ENCODE results near the gene TRMT10C. TPM values are rescaled to one million over a fixed set of nuclear protein-coding genes. Genes with fewer than 3 reads are reported as not detected.

The TRMT10C gene
- total RNA-seq, result 10 to 100 TPM; 23.3 to 24.8 TPM
- polyA plus RNA-seq, result 10 to 100 TPM; 35.5 to 47.8 TPM

DNA sequence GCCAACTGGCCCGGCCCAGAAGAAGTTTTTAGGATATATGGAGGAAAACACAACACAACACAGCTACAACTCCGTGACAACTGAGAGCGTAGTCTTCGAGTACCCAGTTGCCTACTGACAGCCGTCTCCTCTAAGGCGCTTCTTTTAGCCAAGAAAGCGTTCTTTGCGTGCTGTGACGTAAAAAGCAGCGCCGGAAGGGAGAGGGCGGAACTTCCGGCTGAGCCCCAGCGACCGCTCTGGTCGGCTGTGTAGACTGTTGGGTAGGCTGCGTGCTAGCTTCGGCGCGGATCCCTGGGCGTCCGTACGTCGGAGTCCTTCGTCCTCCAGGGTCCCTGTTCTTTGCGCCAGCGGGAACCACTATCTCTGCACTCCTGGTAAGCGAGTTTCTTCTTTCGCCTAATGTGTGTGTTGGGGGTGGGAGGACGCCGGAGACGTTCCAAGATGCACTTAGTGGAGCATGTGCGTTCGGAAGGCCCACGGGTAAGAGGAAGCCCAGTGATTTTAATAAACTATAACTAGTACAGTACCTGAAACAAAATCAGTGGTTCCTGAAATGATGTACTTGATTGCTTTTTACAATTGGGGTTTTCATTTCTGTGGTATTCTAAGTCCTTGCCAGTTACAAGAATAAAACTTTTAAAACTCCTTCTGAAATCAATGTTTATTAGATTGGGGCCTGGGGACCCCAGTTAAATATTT lies at the start of gene TRMT10C:
TRMT10C (plus strand) TSS at position 239 of the 699 bp plus-strand sequence. CDS start 2,914 bp downstream, outside the sequence.
- ChIA-PET CTCF (ENCODE audit: partially characterized antibody) (interaction anchor here (0.8 to 1.8 kb wide), 5 partner anchors 9 to 180 kb away, joined by 3 to 7 read pairs (median 3); partner anchors contain the start of genes PCNP and SENP7), POLR2A (ENCODE audit: partially characterized antibody) (interaction anchor here (0.9 to 4.7 kb wide), 14 partner anchors 9 to 217 kb away, joined by 4 to 56 read pairs (median 8); partner anchors contain the start of genes NXPE3, PCNP, SENP7 and ZBTB11)
- intact Hi-C loops (cut with micrococcal nuclease), result loop anchor here (1.0 kb wide), 2 partner anchors 13 to 48 kb away; partner anchors contain the start of genes PCNP and SENP7
- H3K4me3 ChIP-seq (ENCODE audit: low read length in 2 of 2), result peak within 1 kb of the TSS; percentile 95 to 100
- peaks cover 4% of the 10 kb centered on the region in 2 donors for H3K27me3 Mint-ChIP-seq
- DNase-seq, result peak; percentile 91 to 95 (median 93)
- H3K9me3 Mint-ChIP-seq, result no peaks in the 10 kb centered on the region
- peaks cover 18% of the 10 kb centered on the region for H3K36me3 ChIP-seq (ENCODE audit: insufficient read depth, low read length)
- H3K36me3 Mint-ChIP-seq, result peaks cover 27 to 43% of the 10 kb centered on the region in 2 donors
- H3K4me1 ChIP-seq (ENCODE audit: insufficient read depth, low read length), result peaks cover 22% of the 10 kb centered on the region
- H3K4me3 Mint-ChIP-seq, result peak within 1 kb of the TSS; percentile 97 to 100 (median 99)
- peak within 1 kb of the TSS; percentile 79 for H3K27ac ChIP-seq (ENCODE audit: low read depth, low read length)
- no peaks in the 10 kb centered on the region for H3K9me3 ChIP-seq (ENCODE audit: control insufficient read depth in 1 of 2, low read length in 2 of 2)
- H3K4me1 Mint-ChIP-seq, result peaks cover 13 to 41% (median 30%) of the 10 kb centered on the region in 4 donors
- H3K27me3 ChIP-seq (ENCODE audit: insufficient read depth, low read length), result no peaks in the 10 kb centered on the region
- peak within 1 kb of the TSS; percentile 95 to 99 (median 99) for H3K27ac Mint-ChIP-seq

- Mint-ChIP-seq H3K9me3 (peaks cover 0 to 3% (median 0%) of the 10 kb centered on the region in 8 donors), H3K27me3 (peaks cover 1 to 2% of the 10 kb centered on the region in 2 donors), H3K4me1 (peaks cover 26 to 72% (median 50%) of the 10 kb centered on the region in 4 donors), H3K36me3 (peaks cover 13 to 23% of the 10 kb centered on the region in 2 donors), H3K4me3 (peak overlapping the region; percentile 98 to 100 (median 99)), H3K27ac (peak overlapping the region; percentile 98 to 100 (median 99))
- ChIA-PET POLR2A (ENCODE audit: partially characterized antibody) (interaction anchor here (0.7 to 6.2 kb wide), 26 partner anchors 9 to 337 kb away, joined by 3 to 49 read pairs (median 4); partner anchors contain the start of genes NFKBIZ, PCNP and TRMT10C), CTCF (ENCODE audit: partially characterized antibody) (interaction anchor here (0.7 to 2.5 kb wide), 6 partner anchors 9 to 167 kb away, joined by 3 to 20 read pairs (median 4); no protein-coding TSS in a partner anchor)
- H3K27ac ChIP-seq (ENCODE audit: low read depth, low read length), result peak overlapping the region; percentile 84
- H3K4me1 ChIP-seq (ENCODE audit: insufficient read depth, low read length), result peaks cover 51% of the 10 kb centered on the region
- no peak for DNase-seq
- no peaks in the 10 kb centered on the region for H3K36me3 ChIP-seq (ENCODE audit: insufficient read depth, low read length)
- no peaks in the 10 kb centered on the region for H3K27me3 ChIP-seq (ENCODE audit: insufficient read depth, low read length)
- intact Hi-C loops (cut with micrococcal nuclease), result loop anchor here (2.0 kb wide), 1 partner anchor 18 kb away; no protein-coding TSS in a partner anchor
- H3K9me3 ChIP-seq (ENCODE audit: control insufficient read depth in 1 of 2, low read length in 2 of 2), result no peaks in the 10 kb centered on the region
- H3K4me3 ChIP-seq (ENCODE audit: low read length in 2 of 2), result peak overlapping the region; percentile 83 to 88
Measured at GRCh38 chr3:101512396-101512645, 49.3 kb upstream of the TRMT10C start.

DNA sequence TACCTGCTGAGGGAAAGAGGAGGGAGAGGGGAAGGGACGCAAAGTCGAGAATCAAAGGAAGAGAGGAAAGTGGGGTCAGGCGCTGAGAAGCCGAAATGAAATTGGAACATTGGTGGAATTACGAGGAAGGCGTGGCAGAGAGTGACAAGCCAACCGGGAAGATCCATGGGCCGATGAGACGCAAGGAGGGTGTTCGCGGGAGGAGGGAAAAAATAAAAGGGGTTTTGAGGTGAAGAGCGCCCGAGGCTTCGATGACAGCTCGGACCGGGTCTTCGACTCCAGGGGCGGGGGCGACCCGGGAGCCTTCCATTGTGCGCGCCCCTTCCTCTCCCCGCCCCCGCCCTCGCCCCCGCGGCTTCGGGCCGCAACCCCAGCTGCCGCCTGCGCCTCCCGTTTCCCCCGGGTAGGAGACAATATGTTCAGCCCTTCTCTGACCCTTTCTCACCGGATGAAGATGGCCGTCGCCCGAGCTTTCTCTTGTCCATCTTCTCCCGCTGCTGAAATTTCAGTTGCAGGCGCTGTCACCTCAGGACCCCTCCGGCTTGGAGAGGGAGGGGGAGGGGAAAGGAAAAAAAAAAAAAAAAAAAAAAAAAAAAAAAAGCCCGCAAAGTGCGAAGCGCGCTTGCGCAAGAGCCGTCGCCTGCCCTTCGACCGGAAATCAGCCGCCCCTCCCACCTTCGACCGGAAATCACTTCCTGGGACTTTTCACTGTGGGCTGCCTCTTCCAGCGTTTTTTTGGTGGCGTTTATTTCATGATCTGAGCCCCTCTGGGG lies 48.8 kb upstream of the TRMT10C start, which contains the start of gene SENP7:
SENP7 (minus strand) TSS at position 567 of the 773 bp plus-strand sequence; CDS start at position 485, 82 bp downstream.
- DNase-seq, result peak; percentile 75 to 81 (median 77)
- ChIA-PET POLR2A (ENCODE audit: partially characterized antibody) (interaction anchor here (0.7 to 6.2 kb wide), 27 partner anchors 9 to 337 kb away, joined by 3 to 49 read pairs (median 4); partner anchors contain the start of genes NFKBIZ, PCNP and TRMT10C), CTCF (ENCODE audit: partially characterized antibody) (interaction anchor here (0.7 to 2.5 kb wide), 11 partner anchors 9 to 168 kb away, joined by 3 to 20 read pairs (median 3); partner anchors contain the start of genes PCNP and TRMT10C)
- Mint-ChIP-seq H3K9me3 (peaks cover 0 to 3% (median 0%) of the 10 kb centered on the region in 8 donors), H3K4me1 (peaks cover 24 to 73% (median 51%) of the 10 kb centered on the region in 4 donors), H3K27ac (peak within 1 kb of the TSS; percentile 98 to 100 (median 99)), H3K27me3 (peaks cover 1 to 2% of the 10 kb centered on the region in 2 donors), H3K36me3 (peaks cover 11 to 22% of the 10 kb centered on the region in 2 donors), H3K4me3 (peak within 1 kb of the TSS; percentile 98 to 100 (median 99))
- Histone ChIP-seq H3K9me3 (ENCODE audit: control insufficient read depth in 1 of 2, low read length in 2 of 2) (no peaks in the 10 kb centered on the region), H3K4me3 (ENCODE audit: low read length in 2 of 2) (peak within 1 kb of the TSS; percentile 83 to 88), H3K4me1 (ENCODE audit: insufficient read depth, low read length) (peaks cover 54% of the 10 kb centered on the region), H3K36me3 (ENCODE audit: insufficient read depth, low read length) (no peaks in the 10 kb centered on the region), H3K27ac (ENCODE audit: low read depth, low read length) (peak within 1 kb of the TSS; percentile 84), H3K27me3 (ENCODE audit: insufficient read depth, low read length) (no peaks in the 10 kb centered on the region)
- intact Hi-C loops (cut with micrococcal nuclease), result loop anchor here (1.0 to 2.0 kb wide), 5 partner anchors 8 to 61 kb away; partner anchors contain the start of genes PCNP and TRMT10C

GRCh38 chr3:101513419-101513986 lies 48.2 kb upstream of the TRMT10C start:
- Mint-ChIP-seq H3K27ac (peak overlapping the region; percentile 98 to 100 (median 99)), H3K36me3 (peaks cover 6 to 19% of the 10 kb centered on the region in 2 donors), H3K4me3 (peak overlapping the region; percentile 98 to 100 (median 99)), H3K4me1 (peaks cover 27 to 76% (median 54%) of the 10 kb centered on the region in 4 donors), H3K9me3 (peaks cover 0 to 3% (median 0%) of the 10 kb centered on the region in 8 donors), H3K27me3 (peaks cover 1 to 2% of the 10 kb centered on the region in 2 donors)
- H3K36me3 ChIP-seq (ENCODE audit: insufficient read depth, low read length), result no peaks in the 10 kb centered on the region
- no peaks in the 10 kb centered on the region for H3K27me3 ChIP-seq (ENCODE audit: insufficient read depth, low read length)
- intact Hi-C loops (cut with micrococcal nuclease), result loop anchor here (1.0 to 2.0 kb wide), 5 partner anchors 8 to 61 kb away; partner anchors contain the start of genes PCNP and TRMT10C
- DNase-seq, result no peak
- H3K4me1 ChIP-seq (ENCODE audit: insufficient read depth, low read length), result peaks cover 60% of the 10 kb centered on the region
- H3K9me3 ChIP-seq (ENCODE audit: control insufficient read depth in 1 of 2, low read length in 2 of 2), result no peaks in the 10 kb centered on the region
- peak overlapping the region; percentile 84 for H3K27ac ChIP-seq (ENCODE audit: low read depth, low read length)
- POLR2A ChIA-PET (ENCODE audit: partially characterized antibody), result interaction anchor here (0.9 to 6.2 kb wide), 18 partner anchors 8 to 336 kb away, joined by 3 to 49 read pairs (median 5); partner anchors contain the start of genes NFKBIZ, PCNP and TRMT10C
- peak overlapping the region; percentile 83 to 88 for H3K4me3 ChIP-seq (ENCODE audit: low read length in 2 of 2)
- CTCF ChIA-PET (ENCODE audit: partially characterized antibody), result interaction anchor here (0.9 to 2.5 kb wide), 8 partner anchors 8 to 129 kb away, joined by 3 to 20 read pairs (median 4); partner anchors contain the start of genes PCNP and TRMT10C

GRCh38 chr3:101518421-101518871 lies 43.2 kb upstream of the TRMT10C start:
- H3K4me3 ChIP-seq (ENCODE audit: low read length in 2 of 2), result peak overlapping the region in 1 of 2 donors; percentile 14
- H3K36me3 ChIP-seq (ENCODE audit: insufficient read depth, low read length), result no peaks in the 10 kb centered on the region
- Mint-ChIP-seq H3K9me3 (no peaks in the 10 kb centered on the region), H3K4me1 (peaks cover 36 to 66% (median 55%) of the 10 kb centered on the region in 4 donors), H3K27ac (peak overlapping the region; percentile 91 to 99 (median 96)), H3K36me3 (peaks cover 0 to under 1% of the 10 kb centered on the region in 2 donors), H3K4me3 (peak overlapping the region; percentile 37 to 84 (median 60)), H3K27me3 (no peaks in the 10 kb centered on the region)
- ChIA-PET CTCF (ENCODE audit: partially characterized antibody) (interaction anchor here (1.0 to 6.9 kb wide), 6 partner anchors 12 to 166 kb away, joined by 3 to 28 read pairs (median 4); partner anchors contain the start of gene PCNP), POLR2A (ENCODE audit: partially characterized antibody) (interaction anchor here (0.8 to 5.0 kb wide), 20 partner anchors 9 to 332 kb away, joined by 3 to 60 read pairs (median 5); partner anchors contain the start of genes NXPE3, PCNP, RPL24 and TRMT10C)
- H3K27me3 ChIP-seq (ENCODE audit: insufficient read depth, low read length), result no peaks in the 10 kb centered on the region
- peak overlapping the region; percentile 67 for H3K27ac ChIP-seq (ENCODE audit: low read depth, low read length)
- intact Hi-C loops (cut with micrococcal nuclease), result loop anchor here (1.0 to 5.0 kb wide), 3 partner anchors 51 to 158 kb away; partner anchors contain the start of gene ZBTB11
- H3K4me1 ChIP-seq (ENCODE audit: insufficient read depth, low read length), result peaks cover 64% of the 10 kb centered on the region
- H3K9me3 ChIP-seq (ENCODE audit: control insufficient read depth in 1 of 2, low read length in 2 of 2), result no peaks in the 10 kb centered on the region
- peak; percentile 74 to 87 (median 82) for DNase-seq
